ENCODE measurements around the gene SREBF2. TPM values are rescaled to one million over a fixed set of nuclear protein-coding genes. Genes with fewer than 3 reads are reported as not detected.

SREBF2 gene
- total RNA-seq, 4 donors from 2014 or later: 21.4 to 28.0 (median 25.3) TPM

DNA sequence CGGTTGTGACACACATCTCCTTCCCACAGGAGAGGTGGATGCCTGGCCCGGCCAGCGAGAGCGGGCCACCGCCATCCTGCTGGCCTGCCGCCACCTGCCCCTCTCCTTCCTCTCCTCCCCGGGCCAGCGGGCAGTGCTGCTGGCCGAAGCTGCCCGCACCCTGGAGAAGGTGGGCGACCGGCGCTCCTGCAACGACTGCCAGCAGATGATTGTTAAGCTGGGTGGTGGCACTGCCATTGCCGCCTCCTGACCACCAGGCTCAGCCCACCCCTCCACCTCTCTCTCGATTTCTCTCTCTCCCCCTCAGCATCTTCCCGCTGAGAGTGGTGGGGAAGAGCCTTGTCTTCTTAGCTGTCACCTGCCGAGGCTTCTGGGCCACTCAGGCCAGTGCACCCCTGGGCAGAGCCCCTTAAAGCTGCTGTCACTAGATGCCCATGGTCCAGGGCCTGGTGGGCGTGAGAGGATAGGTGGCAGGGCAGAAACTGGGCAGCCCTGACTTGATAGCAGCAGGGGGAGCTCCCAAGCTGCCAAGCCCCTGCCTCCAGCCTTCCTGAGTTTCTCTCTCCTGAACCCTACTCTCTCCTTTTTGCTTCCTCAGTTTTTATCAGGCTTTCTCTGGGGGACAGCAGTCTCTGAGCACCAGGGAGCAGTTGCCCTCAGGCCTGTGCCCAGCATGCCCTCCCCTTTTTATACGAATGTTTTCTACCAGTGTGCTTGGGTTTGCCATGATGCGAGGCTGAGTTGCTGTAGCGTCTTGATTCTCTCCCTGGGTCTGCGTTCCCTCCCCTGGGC, 72.7 kb downstream of the SREBF2 start:
- TF ChIP-seq, protein P1, sequence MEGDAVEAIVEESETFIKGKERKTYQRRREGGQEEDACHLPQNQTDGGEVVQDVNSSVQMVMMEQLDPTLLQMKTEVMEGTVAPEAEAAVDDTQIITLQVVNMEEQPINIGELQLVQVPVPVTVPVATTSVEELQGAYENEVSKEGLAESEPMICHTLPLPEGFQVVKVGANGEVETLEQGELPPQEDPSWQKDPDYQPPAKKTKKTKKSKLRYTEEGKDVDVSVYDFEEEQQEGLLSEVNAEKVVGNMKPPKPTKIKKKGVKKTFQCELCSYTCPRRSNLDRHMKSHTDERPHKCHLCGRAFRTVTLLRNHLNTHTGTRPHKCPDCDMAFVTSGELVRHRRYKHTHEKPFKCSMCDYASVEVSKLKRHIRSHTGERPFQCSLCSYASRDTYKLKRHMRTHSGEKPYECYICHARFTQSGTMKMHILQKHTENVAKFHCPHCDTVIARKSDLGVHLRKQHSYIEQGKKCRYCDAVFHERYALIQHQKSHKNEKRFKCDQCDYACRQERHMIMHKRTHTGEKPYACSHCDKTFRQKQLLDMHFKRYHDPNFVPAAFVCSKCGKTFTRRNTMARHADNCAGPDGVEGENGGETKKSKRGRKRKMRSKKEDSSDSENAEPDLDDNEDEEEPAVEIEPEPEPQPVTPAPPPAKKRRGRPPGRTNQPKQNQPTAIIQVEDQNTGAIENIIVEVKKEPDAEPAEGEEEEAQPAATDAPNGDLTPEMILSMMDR (IDR thresholded peaks at IDR 0.05; ENCODE audit: low read depth): no peak

DNA sequence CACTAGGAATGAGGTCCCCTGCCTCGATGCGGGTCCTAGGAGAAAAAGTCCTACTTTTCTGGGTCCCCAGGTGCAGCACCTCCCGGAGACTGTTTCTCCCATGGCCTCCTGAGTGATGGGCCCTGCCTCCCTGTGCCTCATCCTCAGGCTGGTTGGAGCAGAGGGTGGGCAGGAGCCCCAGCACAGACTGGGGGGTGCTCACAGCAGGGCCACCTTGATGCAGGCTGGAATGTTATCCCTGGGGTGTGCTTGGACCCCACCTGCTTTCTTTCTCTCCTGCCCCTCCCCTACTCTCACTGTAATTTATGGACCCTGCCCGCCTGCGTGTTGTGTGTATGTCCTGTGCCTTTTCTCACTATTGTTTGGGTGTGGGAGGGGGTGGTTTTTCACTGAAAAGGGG, 73.9 kb downstream of the SREBF2 start:
- TF ChIP-seq, protein P1 (IDR thresholded peaks at IDR 0.05; ENCODE audit: low read depth): no peak

- TF ChIP-seq, protein P1 (IDR thresholded peaks at IDR 0.05; ENCODE audit: low read depth): no peak
Measured at GRCh38 chr22:41907436-41908401, 74.8 kb downstream of the SREBF2 start.

DNA sequence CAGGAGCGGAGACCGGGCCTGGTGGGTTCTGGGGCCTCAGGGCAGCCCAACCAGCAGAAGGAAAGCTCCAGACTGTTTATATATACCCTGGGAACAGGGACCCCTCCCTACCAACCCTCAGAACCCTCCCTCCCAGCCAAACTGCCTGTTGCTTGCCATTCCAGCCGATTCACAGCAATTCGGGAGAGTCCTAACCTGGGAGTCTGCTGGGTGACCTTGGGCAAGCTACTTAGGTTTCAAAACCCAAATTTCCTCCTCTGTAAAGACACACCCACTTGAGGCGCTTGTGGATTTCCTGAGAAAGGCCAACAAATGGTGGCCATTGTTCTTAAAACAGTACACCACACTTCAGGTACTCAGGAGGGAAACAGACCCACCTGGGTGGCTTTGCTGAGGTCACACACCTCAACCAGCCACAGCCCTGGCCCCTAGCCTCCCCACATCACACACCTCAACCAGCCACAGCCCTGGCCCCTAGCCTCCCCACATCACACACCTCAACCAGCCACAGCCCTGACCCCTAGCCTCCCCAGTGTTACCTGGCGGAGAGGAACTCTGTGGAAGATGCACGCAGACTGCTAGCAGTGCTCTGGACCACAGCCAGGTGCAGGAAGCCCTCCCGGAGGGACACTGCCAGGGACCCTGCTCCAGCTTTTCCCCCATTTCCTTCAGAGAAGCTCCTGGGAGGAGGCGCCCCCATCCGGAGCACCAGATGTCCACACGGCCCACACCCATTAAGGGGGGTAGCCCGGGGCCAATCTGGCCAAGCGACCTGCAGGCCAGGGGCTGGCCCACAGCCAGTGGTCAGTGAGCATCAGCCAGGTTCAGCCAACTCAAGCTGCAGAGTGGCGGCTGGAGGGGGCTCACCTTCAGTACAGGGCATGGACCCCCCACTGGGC, 75.8 kb downstream of the SREBF2 start:
- TF ChIP-seq, protein P1 (IDR thresholded peaks at IDR 0.05; ENCODE audit: low read depth): no peak

GRCh38 chr22:41909310-41910049, 76.6 kb downstream of the SREBF2 start:
- TF ChIP-seq, protein P1 (IDR thresholded peaks at IDR 0.05; ENCODE audit: low read depth): no peak
